Prostate gland (tissue), 2 donors: ENCODE measurements around the gene CDH8. TPM values are rescaled to one million over a fixed set of nuclear protein-coding genes. Genes with fewer than 3 reads are reported as not detected.

Experiments used
- DNase-seq: peaks from one replicate; pipeline ENCODE4 v3.0.0-alpha.2; 2019; ENCODE audit warnings: low spot score
- H3K27ac ChIP-seq, 2 donors: fragments of 200-600 bp; sonication (generic); 2 replicates each; pipeline ENCODE4 v1.5.1; 2017 to 2019
- H3K27me3 ChIP-seq: fragments of 200-600 bp; sonication (generic); replicated peaks from 2 replicates; pipeline ENCODE4 v1.5.1; 2019; ENCODE audit not compliant: insufficient read depth
- H3K36me3 ChIP-seq, 2 donors: fragments of 200-600 bp; sonication (generic); 1 replicate in 1 of 2; 2 replicates in 1 of 2; pipeline versions ENCODE4 v1.5.1 to v1.8.1; 2017 to 2019
- H3K4me1 ChIP-seq: fragments of 200-600 bp; sonication (generic); replicated peaks from 2 replicates; pipeline ENCODE4 v1.5.1; 2019
- H3K4me3 ChIP-seq, 2 donors: fragments of 200-600 bp; sonication (generic); 2 replicates each; pipeline ENCODE4 v1.5.1; 2017 to 2019
- H3K9me3 ChIP-seq: fragments of 200-600 bp; sonication (generic); 2 replicates; pipeline ENCODE4 v1.5.1; 2017
- CTCF ChIP-seq, 4 experiments: fragments of 200-600 bp in 2 of 4; fragments of 450-650 bp in 2 of 4; sonication (generic) in 2 of 4; IDR thresholded peaks; 1 replicate in 3 of 4; 2 replicates in 1 of 4; pipeline ENCODE4 v1.5.1; 2016 to 2019; ENCODE audit warnings: antibody characterized with exemption in 4 of 4, mild to moderate bottlenecking in 2 of 4, moderate library complexity in 2 of 4
- POLR2A ChIP-seq: fragments of 450-650 bp; IDR thresholded peaks from one replicate; pipeline ENCODE4 v1.6.1; 2016; ENCODE audit warnings: antibody characterized with exemption, mild to moderate bottlenecking
- POLR2AphosphoS5 ChIP-seq: sonication (generic); formaldehyde crosslinking; IDR thresholded peaks from one replicate; pipeline ENCODE4 v1.6.1; 2017; ENCODE audit warnings: antibody characterized with exemption
- WGBS: methylation state at CpG from one replicate; pipeline ENCODE4 v1.1.5; 2018; 5-methylcytosine and 5-hydroxymethylcytosine counted together
- intact Hi-C: fragments of 100-400 bp; cut with DNase I; formaldehyde crosslinking; loops from one replicate; pipeline ENCODE4 v1.14.2; 2022
- total RNA-seq, 2 donors: library from RNA; depleted of rRNA; stranded (reverse); fragments of >200 nt; gene quantifications; one replicate each; pipeline ENCODE4 v1.1.0, GENCODE V29; 2016

Gene CDH8
- total RNA-seq, 2 donors from 2014 or later, result 1.0 to 3.1 TPM

- intact Hi-C loops, result no loop called here
- no peaks in the 10 kb centered on the region for H3K27me3 ChIP-seq
- no peak overlapping the region for H3K27ac ChIP-seq
- DNase-seq, result no peak
- no peaks in the 10 kb centered on the region for H3K9me3 ChIP-seq
- 67% methylated on average over 2 of the region's 2 CpGs for WGBS
- TF ChIP-seq POLR2AphosphoS5 (no peak), CTCF (IDR thresholded peaks at IDR 0.05) (no peak), POLR2A (no peak)
- H3K4me1 ChIP-seq, result no peaks in the 10 kb centered on the region
- no peaks in the 10 kb centered on the region for H3K36me3 ChIP-seq
- no peak overlapping the region for H3K4me3 ChIP-seq
Observed at GRCh38 chr16:61676740-61677139, 359.5 kb downstream of the CDH8 start.

- WGBS, result 71% methylated on average over 3 of the region's 3 CpGs
Observed at GRCh38 chr16:61671161-61671560, 365.1 kb downstream of the CDH8 start.

GRCh38 chr16:61665512-61665911 lies 370.7 kb downstream of the CDH8 start:
- Histone ChIP-seq H3K27me3 (no peaks in the 10 kb centered on the region), H3K27ac (no peak overlapping the region), H3K4me3 (no peak overlapping the region), H3K9me3 (no peaks in the 10 kb centered on the region), H3K4me1 (no peaks in the 10 kb centered on the region), H3K36me3 (no peaks in the 10 kb centered on the region)
- no peak for DNase-seq
- no peak for TF ChIP-seq CTCF (IDR thresholded peaks at IDR 0.05)
- intact Hi-C loops, result no loop called here
- 83% methylated on average over 1 of the region's 1 CpG for WGBS

More at GRCh38 chr16:61671161-61671560, 365.1 kb downstream of the CDH8 start:
- Histone ChIP-seq H3K9me3 (no peaks in the 10 kb centered on the region), H3K36me3 (no peaks in the 10 kb centered on the region), H3K27ac (no peak overlapping the region), H3K27me3 (no peaks in the 10 kb centered on the region), H3K4me3 (no peak overlapping the region), H3K4me1 (no peaks in the 10 kb centered on the region)
- intact Hi-C loops, result no loop called here
- TF ChIP-seq CTCF (IDR thresholded peaks at IDR 0.05) (no peak), POLR2AphosphoS5 (no peak), POLR2A (no peak)
- no peak for DNase-seq

GRCh38 chr16:61659936-61660335 lies 376.3 kb downstream of the CDH8 start:
- Histone ChIP-seq H3K36me3 (no peaks in the 10 kb centered on the region), H3K9me3 (no peaks in the 10 kb centered on the region), H3K27ac (no peak overlapping the region), H3K4me3 (no peak overlapping the region), H3K4me1 (no peaks in the 10 kb centered on the region), H3K27me3 (no peaks in the 10 kb centered on the region)
- no peak for TF ChIP-seq POLR2A
- no peak for TF ChIP-seq CTCF (IDR thresholded peaks at IDR 0.05)
- TF ChIP-seq POLR2AphosphoS5, result no peak
- no peak for DNase-seq
- intact Hi-C loops, result no loop called here

- H3K27me3 ChIP-seq, result no peaks in the 10 kb centered on the region
- no peak for DNase-seq
- no peaks in the 10 kb centered on the region for H3K4me1 ChIP-seq
- H3K27ac ChIP-seq, result no peak overlapping the region
- no peak overlapping the region for H3K4me3 ChIP-seq
- H3K36me3 ChIP-seq, result no peaks in the 10 kb centered on the region
- 94% methylated on average over 4 of the region's 4 CpGs for WGBS
- intact Hi-C loops, result no loop called here
- TF ChIP-seq POLR2AphosphoS5, result no peak
- TF ChIP-seq CTCF (IDR thresholded peaks at IDR 0.05), result no peak
- no peak for TF ChIP-seq POLR2A
- H3K9me3 ChIP-seq, result no peaks in the 10 kb centered on the region
Observed at GRCh38 chr16:61654962-61655361, 381.3 kb downstream of the CDH8 start.
